Aorta (tissue), 5 donors: Measurements from ENCODE around the gene CCT3. TPM values are rescaled to one million over a fixed set of nuclear protein-coding genes. Genes with fewer than 3 reads are reported as not detected.
A peak's percentile ranks its signal among the peaks of the same experiment; 100 is the strongest.

Experiments used
- ATAC-seq: fragments of 200-7000 bp; cut with Tn5 transposase; one replicate; pipeline ENCODE4 v1.9.1; 2022; ENCODE audit warnings: moderate library complexity; ENCODE audit not compliant: low FRiP score
- DNase-seq, 2 donors: peaks; one replicate each; pipeline ENCODE4 v3.0.0-alpha.2; 2020
- H3K27ac ChIP-seq, 2 donors: one replicate each; pipeline ENCODE4 v1.5.1; 2013; ENCODE audit warnings: low read length in 2 of 2, mild to moderate bottlenecking in 2 of 2, moderate library complexity in 2 of 2, control low read depth in 1 of 2, inconsistent platforms in 1 of 2, low read depth in 1 of 2
- H3K27me3 ChIP-seq, 2 donors: one replicate each; pipeline ENCODE4 v1.6.1; 2013; ENCODE audit warnings: control low read depth in 1 of 2, low read length in 1 of 2, mild to moderate bottlenecking in 1 of 2, moderate library complexity in 1 of 2; ENCODE audit not compliant: insufficient read depth in 2 of 2, control insufficient read depth in 1 of 2
- H3K36me3 ChIP-seq, 2 donors: one replicate each; pipeline ENCODE4 v1.6.1; 2013; ENCODE audit warnings: control low read depth in 1 of 2, low read length in 1 of 2, mild to moderate bottlenecking in 1 of 2; ENCODE audit not compliant: insufficient read depth in 2 of 2, control insufficient read depth in 1 of 2
- H3K4me1 ChIP-seq, 2 donors: one replicate each; pipeline ENCODE4 v1.6.1; 2013; ENCODE audit warnings: low read length in 2 of 2, control low read depth in 1 of 2, mild to moderate bottlenecking in 1 of 2, moderate library complexity in 1 of 2; ENCODE audit not compliant: insufficient read depth in 2 of 2, control insufficient read depth in 1 of 2
- H3K4me3 ChIP-seq, 2 donors: one replicate each; pipeline ENCODE4 v1.5.1; 2013; ENCODE audit warnings: low read length in 2 of 2, control low read depth in 1 of 2, mild to moderate bottlenecking in 1 of 2
- H3K9me3 ChIP-seq: one replicate; pipeline ENCODE4 v1.6.1; 2013; ENCODE audit warnings: mild to moderate bottlenecking, low read length; ENCODE audit not compliant: control insufficient read depth
- WGBS, 2 donors: extraction: QIAGEN DNeasy Blood & Tissue Kit; methylation state at CpG; one replicate each; pipeline ENCODE4 v1.1.7; 2013; 5-methylcytosine and 5-hydroxymethylcytosine counted together
- intact Hi-C, 2 donors: fragments of 100-400 bp; cut with DNase I; formaldehyde crosslinking; loops; one replicate each; pipeline versions ENCODE4 v1.14.2 to v1.15.0; 2022
- polyA plus RNA-seq, 2 donors: library from polyadenylated mRNA; stranded (reverse); fragments of 200-250 nt; gene quantifications; one replicate each; pipeline ENCODE4 v1.2.3, GENCODE V29; 2013
- total RNA-seq, 2 donors: library from RNA; stranded (reverse); fragmentation: NEBNext Ultra II Directional; extraction: Animal tissue kit (Norgen Biotek cat#: 25700); gene quantifications; one replicate each; pipeline ENCODE4 v1.2.1, GENCODE V29; 2021
- donor health status: healthy with polysubstance abuse.
- donor health status: Bipolar disorder and iron deficiency.
- donor health status: DM: no; HTN: no; CAD: no.
- donor health status: DM: no; HTN: no; CAD: no.
- donor health status: DM: yes; HTN: yes; CAD: no.

Gene CCT3
- total and polyA plus RNA-seq, 4 donors, result 76.0 to 112 (median 94.5) TPM

- Histone ChIP-seq H3K4me3 (no peak overlapping the region), H3K27ac (no peak overlapping the region), H3K27me3 (no peaks in the 10 kb centered on the region), H3K36me3 (peaks cover 6 to 33% of the 10 kb centered on the region in 2 donors), H3K9me3 (no peaks in the 10 kb centered on the region), H3K4me1 (no peaks in the 10 kb centered on the region)
- intact Hi-C loops, result no loop called here
- 89 to 90% methylated on average over 13 of the region's 13 CpGs for WGBS, 2 donors
- no peak for ATAC-seq
- DNase-seq, result no peak
Measured at GRCh38 chr1:156266051-156266450, 72.0 kb downstream of the CCT3 start.

- WGBS, 2 donors, result 83 to 89% methylated on average over 9 of the region's 9 CpGs
- Histone ChIP-seq H3K9me3 (no peaks in the 10 kb centered on the region), H3K36me3 (peaks cover 11 to 42% of the 10 kb centered on the region in 2 donors), H3K27ac (no peak overlapping the region), H3K4me3 (no peak overlapping the region), H3K27me3 (no peaks in the 10 kb centered on the region), H3K4me1 (no peaks in the 10 kb centered on the region)
- intact Hi-C loops, result no loop called here
- ATAC-seq, result no peak
- no peak for DNase-seq
Measured at GRCh38 chr1:156263288-156263655, 74.8 kb downstream of the CCT3 start.

GRCh38 chr1:156262461-156263287 is 75.4 kb downstream of the CCT3 start:
- intact Hi-C loops, result no loop called here
- Histone ChIP-seq H3K36me3 (peaks cover 9 to 42% of the 10 kb centered on the region in 2 donors), H3K27me3 (no peaks in the 10 kb centered on the region), H3K4me1 (no peaks in the 10 kb centered on the region), H3K9me3 (no peaks in the 10 kb centered on the region), H3K4me3 (no peak overlapping the region), H3K27ac (no peak overlapping the region)
- DNase-seq (peak in 1 of 2 donors; percentile 57), ATAC-seq (no peak)
- 71% methylated on average over 9 of the region's 9 CpGs for WGBS, 2 donors

- intact Hi-C loops, result no loop called here
- WGBS, 2 donors, result 91 to 95% methylated on average over 2 of the region's 2 CpGs
- ATAC-seq (no peak), DNase-seq (no peak)
- Histone ChIP-seq H3K9me3 (no peaks in the 10 kb centered on the region), H3K36me3 (peaks cover 10 to 30% of the 10 kb centered on the region in 2 donors), H3K27ac (no peak overlapping the region), H3K4me1 (no peaks in the 10 kb centered on the region), H3K4me3 (no peak overlapping the region), H3K27me3 (no peaks in the 10 kb centered on the region)
Measured at GRCh38 chr1:156260896-156261295, 77.2 kb downstream of the CCT3 start.

- Histone ChIP-seq H3K4me3 (no peak overlapping the region), H3K27ac (no peak overlapping the region), H3K27me3 (no peaks in the 10 kb centered on the region), H3K9me3 (no peaks in the 10 kb centered on the region), H3K4me1 (no peaks in the 10 kb centered on the region), H3K36me3 (peaks cover 11 to 27% of the 10 kb centered on the region in 2 donors)
- DNase-seq (no peak), ATAC-seq (no peak)
- intact Hi-C loops, result no loop called here
- 76 to 81% methylated on average over 3 of the region's 3 CpGs for WGBS, 2 donors
Measured at GRCh38 chr1:156259805-156260204, 78.3 kb downstream of the CCT3 start.

Other genes with a start within 250 kb of the CCT3 start
- 1,000 to 10,000 TPM in 1 of 2 donors, 100 to 1,000 TPM in 1; 497 to 1,067 TPM for gene LMNA, start 223.6 kb downstream of the CCT3 start, total RNA-seq
- 100 to 1,000 TPM in 1 of 2 donors, 10 to 100 TPM in 1; 94.3 to 378 TPM for gene LMNA, start 223.6 kb downstream of the CCT3 start, polyA plus RNA-seq
- gene SEMA4A, start 184.7 kb downstream of the CCT3 start, total RNA-seq, result 10 to 100 TPM in 1 of 2 donors, 1 to 10 TPM in 1; 8.9 to 20.0 TPM
- gene SEMA4A, start 184.7 kb downstream of the CCT3 start, polyA plus RNA-seq, result 1 to 10 TPM; 3.0 to 4.7 TPM
- 10 to 100 TPM; 15.7 to 18.6 TPM for gene SLC25A44, start 144.2 kb downstream of the CCT3 start, total RNA-seq
- 10 to 100 TPM in 1 of 2 donors, 1 to 10 TPM in 1; 8.6 to 10.2 TPM for gene SLC25A44, start 144.2 kb downstream of the CCT3 start, polyA plus RNA-seq
- gene PMF1, start 125.3 kb downstream of the CCT3 start, total RNA-seq, result 10 to 100 TPM; 31.4 to 38.5 TPM
- 10 to 100 TPM; 29.6 to 65.0 TPM for gene PMF1, start 125.3 kb downstream of the CCT3 start, polyA plus RNA-seq
- 1 to 10 TPM in 1 of 2 donors, not detected in 1; 2.9 TPM for gene BGLAP, start 96.1 kb downstream of the CCT3 start, total RNA-seq
- 1 to 10 TPM in 1 of 2 donors, not detected in 1; 1.9 TPM for gene BGLAP, start 96.1 kb downstream of the CCT3 start, polyA plus RNA-seq
- gene PAQR6, start 90.2 kb downstream of the CCT3 start, total RNA-seq, result 1 to 10 TPM in 1 of 2 donors, under 1 TPM in 1; 0.81 to 2.8 TPM
- 1 to 10 TPM in 1 of 2 donors, not detected in 1; 2.3 TPM for gene PAQR6, start 90.2 kb downstream of the CCT3 start, polyA plus RNA-seq
- 10 to 100 TPM; 47.2 to 58.6 TPM for gene SMG5, start 55.5 kb downstream of the CCT3 start, total RNA-seq
- 10 to 100 TPM; 21.9 to 34.7 TPM for gene SMG5, start 55.5 kb downstream of the CCT3 start, polyA plus RNA-seq
- gene TMEM79, start 54.0 kb downstream of the CCT3 start, total RNA-seq, result 1 to 10 TPM; 1.2 to 2.6 TPM
- gene TMEM79, start 54.0 kb downstream of the CCT3 start, polyA plus RNA-seq, result 1 to 10 TPM; 1.4 to 2.1 TPM
- 10 to 100 TPM; 36.4 to 50.8 TPM for gene GLMP, start 42.6 kb downstream of the CCT3 start, total RNA-seq
- 10 to 100 TPM; 42.2 to 57.1 TPM for gene GLMP, start 42.6 kb downstream of the CCT3 start, polyA plus RNA-seq
- gene VHLL, start 39.0 kb downstream of the CCT3 start, total RNA-seq, result not detected
- not detected for gene VHLL, start 39.0 kb downstream of the CCT3 start, polyA plus RNA-seq
- gene TSACC, start 234 bp upstream of the CCT3 start, total RNA-seq, result not detected
- not detected for gene TSACC, start 234 bp upstream of the CCT3 start, polyA plus RNA-seq
- gene RHBG, start 30.9 kb upstream of the CCT3 start, total RNA-seq, result not detected
- gene RHBG, start 30.9 kb upstream of the CCT3 start, polyA plus RNA-seq, result not detected
- gene MEF2D, start 162.5 kb upstream of the CCT3 start, total RNA-seq, result 10 to 100 TPM; 82.1 to 95.8 TPM
- 10 to 100 TPM in 1 of 2 donors, 1 to 10 TPM in 1; 8.1 to 27.4 TPM for gene MEF2D, start 162.5 kb upstream of the CCT3 start, polyA plus RNA-seq
- gene IQGAP3, start 234.3 kb upstream of the CCT3 start, total RNA-seq, result 1 to 10 TPM in 1 of 2 donors, under 1 TPM in 1; 0.58 to 2.3 TPM
- under 1 TPM; 0.10 to 0.38 TPM for gene IQGAP3, start 234.3 kb upstream of the CCT3 start, polyA plus RNA-seq
- under 1 TPM in 1 of 2 donors, not detected in 1; 0.36 TPM for gene TTC24, start 241.4 kb upstream of the CCT3 start, total RNA-seq
- not detected for gene TTC24, start 241.4 kb upstream of the CCT3 start, polyA plus RNA-seq